ENCODE measurements around the gene CISTR.
"Not testable (repeated sequence)": the region's sequence is repeated elsewhere in the genome, so short reads cannot be mapped to it uniquely, and the experiment has no call there.

CISTR gene

DNA sequence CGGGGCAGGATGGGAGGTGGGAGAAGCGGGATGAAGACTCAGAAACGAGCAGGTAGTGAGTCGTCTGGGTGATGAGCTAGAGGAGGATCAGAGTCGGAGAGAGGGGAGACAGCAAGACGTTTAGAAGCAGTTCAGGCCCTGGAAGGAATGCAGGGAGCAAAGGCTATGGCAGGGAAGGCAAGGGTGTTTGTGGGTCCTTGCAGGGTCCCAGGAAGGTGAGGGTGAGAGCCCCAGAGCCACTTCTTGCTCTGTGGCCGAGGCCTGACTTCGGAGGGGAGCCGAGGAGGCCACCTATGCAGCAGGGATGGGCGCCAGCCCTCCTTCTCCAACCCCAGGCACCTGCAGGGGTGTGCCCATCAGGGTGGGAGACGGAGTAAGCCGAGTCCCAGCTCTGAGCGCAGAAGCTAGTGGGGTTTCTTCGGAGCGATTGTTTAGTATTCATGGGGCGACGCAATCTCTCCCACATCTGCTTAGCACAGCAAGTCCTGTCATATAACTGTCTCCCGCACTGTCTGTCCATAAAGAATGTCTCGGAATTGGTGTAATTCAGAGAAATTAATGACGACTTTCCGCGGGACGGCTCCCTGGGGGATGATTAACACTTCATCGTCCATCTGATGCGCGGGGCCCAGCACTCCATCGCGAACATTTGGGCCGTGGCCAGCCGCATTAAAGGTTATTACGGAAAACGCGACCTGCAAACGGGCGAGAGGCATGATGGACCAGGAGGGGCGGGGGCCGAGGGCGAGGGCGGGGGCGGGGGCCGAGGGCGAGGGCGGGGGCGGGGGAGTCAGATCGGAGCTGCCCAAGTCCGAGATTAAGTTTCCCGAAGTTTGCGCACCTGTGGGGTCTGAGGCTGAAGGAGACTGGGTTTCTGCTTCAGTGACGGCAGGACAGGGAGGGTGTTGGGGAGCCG, 12.3 kb downstream of the CISTR start:
- no peak for DNase-seq

DNA sequence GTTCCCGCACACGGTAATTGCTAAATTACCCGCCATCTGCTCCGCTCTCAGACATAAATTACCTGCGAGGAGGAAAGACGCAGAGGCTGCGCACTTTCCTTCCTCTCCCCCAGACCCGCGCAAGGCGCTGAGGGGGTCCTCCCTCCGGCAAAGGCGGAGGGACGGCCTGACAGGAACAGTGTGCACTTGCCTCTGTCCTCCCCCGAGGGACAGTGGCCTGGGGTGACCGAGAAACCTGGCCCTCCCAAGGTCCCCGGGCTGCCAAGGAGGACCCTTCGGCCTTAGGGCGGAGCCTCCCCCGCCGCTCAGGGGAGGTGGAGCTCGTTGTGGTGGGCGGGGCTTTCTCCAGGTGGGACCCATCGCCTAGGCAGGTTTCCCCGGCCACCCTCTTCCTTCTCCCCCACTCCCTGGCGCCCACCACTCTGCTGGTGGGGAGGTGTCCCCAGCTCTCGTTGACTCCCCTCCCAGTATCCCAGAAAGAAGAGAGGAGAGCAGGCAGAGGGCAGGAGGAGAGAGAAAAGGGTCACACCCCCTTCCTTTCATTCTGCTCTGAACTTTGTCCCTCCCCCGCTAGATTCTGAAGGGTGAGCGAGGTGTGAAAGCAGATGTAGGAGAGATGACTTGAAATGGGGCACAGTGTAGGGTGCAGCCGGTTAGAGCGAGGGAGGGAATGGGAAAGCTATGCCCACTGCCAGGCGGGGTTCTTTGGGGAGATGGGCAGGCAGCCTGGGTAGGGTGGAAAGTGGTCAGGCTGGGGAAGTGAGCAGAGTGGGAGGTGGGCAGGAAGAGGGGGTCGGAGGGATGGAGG, 13.2 kb downstream of the CISTR start:
- DNase-seq, result no peak

DNA sequence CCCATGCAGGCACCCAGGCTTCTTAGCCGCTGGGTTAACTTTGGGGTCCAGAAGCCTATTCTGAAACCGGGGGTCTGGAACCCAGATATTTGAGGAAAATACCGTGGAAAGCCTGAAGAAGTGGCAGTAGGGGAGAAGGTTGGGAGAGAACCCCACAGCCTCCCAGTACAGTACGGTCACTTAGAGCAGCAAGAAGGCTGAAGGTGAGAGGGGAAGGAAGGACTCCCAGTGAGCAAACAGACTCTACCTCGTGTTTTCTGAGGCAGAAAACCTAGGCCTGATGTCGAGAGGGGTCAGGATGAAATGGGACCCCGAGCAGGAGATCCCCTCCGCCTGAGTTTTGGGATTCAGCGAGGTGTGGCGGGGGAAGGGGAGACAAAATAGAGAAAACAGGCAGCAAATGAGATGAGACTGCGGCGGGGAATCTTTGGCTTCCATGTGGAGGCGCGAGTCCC, 13.8 kb downstream of the CISTR start:
- DNase-seq, result no peak

DNA sequence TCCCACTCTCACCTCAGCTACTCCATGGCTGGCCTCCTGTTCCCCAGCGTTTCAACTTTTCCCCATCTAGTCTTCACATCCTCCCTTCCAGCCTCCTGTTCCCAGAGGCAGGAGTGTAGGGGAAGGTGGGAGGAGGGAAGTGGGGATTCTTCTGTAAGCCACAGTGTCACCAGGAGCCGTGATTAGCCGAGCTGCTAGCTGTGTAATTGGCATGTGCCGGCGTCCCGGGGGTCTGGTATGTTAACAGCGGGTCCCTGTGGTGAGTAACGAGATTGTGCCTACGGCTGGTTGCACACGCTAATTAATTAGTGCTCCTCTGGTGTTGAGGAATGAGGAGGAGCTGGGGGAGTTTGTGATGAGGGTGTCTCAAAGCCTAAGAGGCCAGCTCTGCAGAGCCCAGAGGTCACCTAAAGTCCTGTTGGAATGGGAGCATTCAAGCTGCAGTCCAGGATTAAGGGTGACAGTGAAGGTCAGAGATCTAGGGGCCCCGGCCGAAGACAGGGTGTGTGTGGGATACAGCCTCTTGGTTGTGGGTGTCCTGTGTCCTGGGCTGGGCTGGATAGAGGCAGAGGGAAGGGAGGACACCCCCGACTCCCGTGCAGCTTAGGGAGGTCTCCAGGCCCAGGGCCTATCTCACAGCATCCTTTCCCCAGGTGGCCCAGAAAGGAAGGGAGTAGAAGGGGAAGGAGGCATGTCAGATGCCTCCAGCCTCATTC, 14.5 kb downstream of the CISTR start:
- DNase-seq, result no peak

DNA sequence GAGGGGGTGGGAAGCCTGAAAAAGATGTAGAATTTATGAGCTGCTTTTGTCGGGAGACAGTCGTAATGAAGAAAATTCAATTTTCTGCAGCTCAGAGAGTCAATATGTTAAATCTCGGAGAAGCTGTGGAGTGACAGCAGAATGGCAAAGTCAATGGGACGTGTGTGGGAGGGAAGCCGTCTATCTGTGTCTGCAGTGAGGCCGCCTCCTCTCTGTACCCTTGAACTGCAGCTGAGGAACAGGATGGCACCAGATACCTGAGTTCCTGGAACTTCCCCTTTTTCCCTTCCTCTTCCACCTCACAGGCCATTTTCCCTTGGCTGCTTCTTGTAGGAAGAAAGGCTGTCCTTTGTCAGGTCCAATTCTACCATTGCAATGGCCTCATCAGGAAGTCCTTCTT, 15.2 kb downstream of the CISTR start:
- no peak for DNase-seq

DNA sequence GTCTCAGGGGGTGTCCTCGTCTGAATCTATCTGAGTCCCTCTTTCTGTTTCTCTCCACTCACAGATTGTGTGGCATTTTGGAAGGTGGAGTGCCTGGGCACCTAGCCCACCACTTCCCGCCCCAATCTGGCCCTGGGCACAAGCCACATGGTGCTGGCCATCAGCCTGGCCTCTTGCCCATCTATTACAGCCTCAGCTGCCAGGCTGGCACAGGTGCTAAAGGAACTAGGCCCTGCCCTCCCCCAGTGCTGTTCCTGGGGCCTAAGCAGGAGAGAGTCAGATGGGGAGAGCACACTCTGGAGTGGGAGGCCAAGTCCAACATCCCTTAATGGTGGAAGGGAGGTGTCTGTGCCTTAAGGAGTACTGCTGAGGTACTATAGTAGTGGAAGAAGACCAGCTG, 16.2 kb downstream of the CISTR start:
- DNase-seq, result no peak

DNA sequence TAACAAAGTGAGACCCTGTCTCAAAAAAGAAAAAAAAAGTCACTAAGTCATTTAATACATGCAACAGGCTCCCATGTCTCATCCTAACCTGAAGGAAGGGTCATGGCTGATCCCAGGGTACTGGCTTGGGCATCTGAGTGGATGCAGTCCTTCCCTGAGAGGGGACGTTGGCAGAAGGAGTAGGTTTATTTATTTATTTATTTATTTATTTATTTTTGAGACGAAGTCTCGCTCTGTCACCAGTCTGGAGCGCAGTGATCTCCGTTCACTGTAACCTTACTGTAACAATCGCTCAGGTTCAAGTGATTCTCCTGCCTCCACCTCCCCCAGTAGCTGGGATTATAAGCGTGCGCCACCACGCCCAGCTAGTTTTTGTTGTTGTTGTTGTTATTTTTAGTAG, 17.4 kb downstream of the CISTR start:
- no peak for DNase-seq

DNA sequence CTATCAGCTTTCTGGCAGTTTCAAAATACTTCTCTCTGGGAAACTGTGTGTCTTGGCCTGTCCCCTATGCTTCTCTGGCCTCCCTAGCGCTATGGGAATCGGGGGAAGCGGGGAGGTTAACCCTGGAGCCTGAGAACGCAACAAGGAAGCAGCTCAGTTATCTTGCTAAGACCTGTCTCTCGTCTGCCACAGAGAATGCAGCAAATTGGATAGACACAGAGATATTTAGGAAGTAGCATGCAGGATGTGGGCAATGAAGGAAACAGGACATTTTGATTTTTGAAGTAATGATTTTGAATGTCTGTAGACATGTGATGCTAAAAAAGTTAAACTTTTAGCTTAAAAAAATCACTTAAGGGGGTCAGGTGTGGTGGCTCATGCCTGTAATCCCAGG, 18.0 kb downstream of the CISTR start:
- peak; percentile 25 for DNase-seq

DNA sequence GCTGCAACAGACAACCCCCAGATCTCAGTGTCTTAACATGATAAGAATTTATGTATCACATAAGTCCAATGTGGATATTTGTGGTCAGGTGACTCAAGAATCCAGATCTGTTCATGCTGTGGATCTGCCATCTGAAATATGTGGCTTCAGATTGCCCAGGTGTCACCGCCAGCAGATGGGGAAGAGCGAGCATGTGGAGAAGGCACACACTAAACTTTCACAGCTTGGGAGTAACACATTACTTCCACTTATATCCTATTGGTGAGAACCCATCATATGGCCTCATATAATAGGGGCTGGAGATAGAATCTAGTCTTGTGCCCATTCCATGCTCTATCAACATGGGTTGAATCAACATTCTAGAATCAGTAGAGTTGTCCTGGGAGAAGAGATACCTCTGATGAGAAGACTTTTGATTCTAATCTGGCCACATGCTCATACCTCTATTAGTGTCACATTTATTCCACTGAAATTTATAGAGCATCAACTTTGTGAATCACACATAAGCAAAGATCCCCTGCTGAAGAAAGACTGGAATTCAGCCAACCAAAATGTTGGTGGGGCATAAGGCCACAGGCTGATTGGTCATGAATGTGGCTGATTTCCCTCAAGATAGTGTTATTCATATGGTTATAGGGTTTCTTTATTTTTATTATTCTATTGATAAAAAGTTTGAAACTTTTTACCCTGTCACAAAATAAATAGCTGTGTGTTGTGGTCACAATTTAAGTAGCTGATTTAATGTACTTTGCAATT, 18.6 kb downstream of the CISTR start:
- no peak for DNase-seq

DNA sequence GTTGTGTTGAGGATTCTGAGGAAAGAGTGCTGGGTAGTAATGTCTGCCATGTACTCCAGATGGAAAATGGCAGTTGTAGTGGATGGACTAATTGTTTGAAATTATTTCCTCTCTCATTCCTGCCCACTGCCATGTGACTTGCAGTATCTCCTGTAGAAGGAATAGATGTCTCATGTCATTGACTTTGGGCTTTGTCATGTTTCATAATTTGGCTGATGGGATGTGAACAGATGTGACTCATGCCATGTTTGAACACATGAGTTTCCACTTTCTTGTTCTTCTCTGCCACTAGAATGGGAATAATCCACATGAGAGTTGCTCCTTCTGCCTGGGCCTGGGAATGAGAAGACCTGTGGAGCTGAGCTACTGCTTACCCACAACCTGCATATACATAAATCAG, 22.1 kb downstream of the CISTR start:
- DNase-seq, result no peak

DNA sequence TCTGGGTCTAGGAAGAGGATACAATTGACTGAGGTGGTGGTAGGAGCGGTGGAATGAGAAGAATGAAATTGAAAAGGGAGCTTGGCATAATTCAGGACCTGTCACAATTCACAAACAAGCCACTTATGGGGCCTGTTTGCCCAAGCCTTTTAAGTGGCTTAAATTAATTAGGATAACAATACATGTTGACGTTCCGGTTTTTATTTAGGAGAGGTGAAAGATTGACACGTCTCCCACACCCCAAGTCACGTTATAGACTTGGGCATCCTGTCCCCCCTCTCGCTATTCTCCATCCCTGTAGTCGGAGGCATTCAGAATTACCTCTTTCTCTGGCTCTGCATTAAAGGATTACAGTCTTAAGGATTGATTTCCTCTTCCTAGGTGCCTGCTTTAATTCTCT, 23.6 kb downstream of the CISTR start:
- no peak for DNase-seq

DNA sequence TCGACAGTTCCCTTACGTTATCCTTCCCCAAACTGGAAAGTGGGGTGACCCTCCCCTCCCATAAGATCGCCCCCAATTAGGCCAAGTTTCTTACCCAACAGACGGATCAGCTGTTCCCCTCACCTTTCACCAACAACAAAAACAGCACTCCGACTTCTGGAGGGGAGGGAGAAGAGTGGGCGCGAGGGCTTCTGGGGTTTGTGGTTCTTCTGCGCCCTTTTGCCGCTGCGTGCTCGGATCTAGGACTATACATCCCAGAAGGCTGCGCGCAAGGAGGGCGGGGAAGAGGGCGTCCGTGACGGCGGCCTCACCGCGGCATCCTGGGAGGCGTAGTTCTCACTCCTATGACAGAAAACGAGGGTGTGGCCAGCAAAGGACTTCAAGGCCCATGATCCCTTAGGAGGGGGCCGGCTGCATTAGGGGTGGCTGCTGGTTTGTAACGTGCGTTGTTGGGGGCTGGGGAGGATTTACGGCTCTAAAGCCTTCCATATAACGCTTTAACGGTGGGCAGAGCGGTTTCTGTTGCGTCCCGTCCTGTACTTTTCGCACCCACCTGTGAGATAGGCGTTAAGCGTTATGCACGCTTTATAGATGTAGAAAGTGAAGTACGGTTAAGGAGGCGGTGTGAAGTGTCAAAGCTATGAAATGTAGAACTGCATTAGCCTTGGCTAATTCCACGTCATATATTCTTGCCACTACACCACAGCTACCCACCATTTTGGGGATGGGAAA, 24.3 kb downstream of the CISTR start, which contains the start of gene CALCOCO1:
CALCOCO1 (minus strand) TSS at position 143 of the 732 bp plus-strand sequence. CDS start 2,210 bp downstream, outside the sequence.
- DNase-seq, result peak; percentile 98

DNA sequence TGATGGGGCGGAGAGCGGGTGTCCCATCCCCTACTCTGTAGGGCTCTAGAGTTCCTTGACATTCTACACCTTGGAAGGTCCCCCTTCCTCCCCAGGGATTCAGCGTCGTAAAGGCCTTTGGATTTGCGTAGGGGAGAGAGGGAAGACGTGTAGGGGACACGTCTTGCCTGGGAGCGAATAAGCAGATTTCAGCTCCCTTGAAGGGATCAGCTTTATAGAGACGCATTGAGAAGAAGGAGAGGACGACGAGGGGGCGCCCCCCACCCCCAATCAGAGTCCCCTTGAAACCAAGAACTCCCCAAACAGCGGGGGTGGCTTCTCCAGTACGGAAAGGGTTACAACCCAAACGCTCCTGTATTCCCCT, 24.9 kb downstream of the CISTR start:
- DNase-seq, result no peak

DNA sequence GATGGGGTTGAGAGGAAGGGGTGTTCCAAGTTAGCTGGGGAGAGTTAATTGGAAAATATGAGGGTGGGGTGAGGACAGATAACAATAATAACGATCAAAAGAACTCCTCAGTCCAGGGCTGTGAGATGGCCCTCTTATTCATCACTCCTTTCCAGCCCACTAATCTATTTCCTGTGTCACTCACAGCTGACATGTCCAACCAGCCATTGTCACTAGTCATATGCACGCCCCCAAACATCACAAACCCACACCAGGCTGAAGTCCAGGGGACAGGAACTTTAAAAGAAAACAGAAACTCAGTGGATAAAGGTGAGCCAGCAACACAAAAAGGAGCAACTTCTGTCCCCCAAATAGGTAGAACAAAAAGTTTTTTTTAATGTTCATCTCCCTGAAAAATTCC, 25.4 kb downstream of the CISTR start:
- peak; percentile 33 for DNase-seq

DNA sequence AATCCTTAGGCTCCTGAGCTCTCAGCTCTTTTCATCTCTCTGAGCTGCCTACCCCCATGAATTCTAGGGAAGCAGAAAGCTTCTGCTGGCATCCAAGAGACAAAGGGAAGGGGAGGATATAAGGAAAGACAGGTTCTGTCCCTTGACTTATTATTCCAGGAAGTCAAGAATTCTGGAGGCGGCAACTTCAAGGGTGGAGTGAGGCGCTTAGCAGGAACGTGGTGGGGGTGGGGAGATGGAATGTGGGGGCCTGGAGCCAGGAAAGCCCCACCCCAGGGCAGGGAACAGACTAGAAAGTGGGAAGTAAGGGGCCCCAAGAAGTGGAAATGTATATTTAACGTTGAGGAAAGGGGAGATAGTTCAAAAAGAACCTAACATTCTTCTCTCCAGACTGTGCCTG, 26.0 kb downstream of the CISTR start:
- no peak for DNase-seq

DNA sequence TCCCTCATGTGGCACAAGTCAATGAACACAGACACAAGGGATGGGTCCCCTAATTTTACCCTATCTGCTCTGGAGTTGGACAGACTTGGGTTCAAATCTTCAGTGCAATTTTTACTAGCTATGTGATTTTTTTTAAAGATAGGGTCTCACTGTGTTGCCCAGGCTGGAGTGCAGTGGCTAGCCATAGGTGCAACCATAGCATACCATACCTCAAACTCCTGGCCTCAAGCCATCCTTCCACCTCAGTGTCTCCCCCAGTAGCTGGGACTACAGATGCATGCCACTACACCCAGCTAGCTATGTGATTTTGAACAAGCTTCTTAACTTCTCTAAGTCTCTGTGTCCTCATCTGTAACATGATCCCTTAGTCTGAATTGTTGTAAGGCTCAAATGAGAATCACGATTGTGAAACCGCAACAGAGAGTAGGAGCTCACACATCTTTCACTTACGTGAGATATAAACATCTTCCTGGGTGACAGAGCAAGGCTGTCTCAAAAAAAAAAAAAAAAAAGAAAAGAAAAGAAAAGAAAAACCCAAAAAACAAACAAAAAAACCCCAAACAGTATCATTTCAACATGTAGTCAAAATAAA, 29.2 kb downstream of the CISTR start:
- DNase-seq, result peak; percentile 40

DNA sequence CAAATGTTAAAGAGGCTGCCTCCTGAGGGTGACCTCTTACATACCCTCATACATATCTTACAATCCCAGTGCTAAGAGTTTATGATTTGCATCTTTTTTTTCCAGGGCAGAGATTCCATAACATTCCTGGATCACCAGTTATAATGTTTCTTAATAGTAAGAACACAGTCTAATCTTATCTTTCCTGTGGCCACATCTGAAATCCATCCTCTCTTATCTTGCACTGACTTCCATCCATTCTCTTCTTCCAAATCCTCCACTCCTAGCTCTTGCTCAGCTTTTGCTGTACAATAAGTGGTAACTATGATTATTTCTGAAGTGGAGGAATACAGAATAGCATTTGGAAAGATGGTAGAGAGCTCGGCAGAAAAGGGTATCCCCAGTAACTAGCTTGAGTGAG, 30.8 kb downstream of the CISTR start:
- DNase-seq, result no peak

DNA sequence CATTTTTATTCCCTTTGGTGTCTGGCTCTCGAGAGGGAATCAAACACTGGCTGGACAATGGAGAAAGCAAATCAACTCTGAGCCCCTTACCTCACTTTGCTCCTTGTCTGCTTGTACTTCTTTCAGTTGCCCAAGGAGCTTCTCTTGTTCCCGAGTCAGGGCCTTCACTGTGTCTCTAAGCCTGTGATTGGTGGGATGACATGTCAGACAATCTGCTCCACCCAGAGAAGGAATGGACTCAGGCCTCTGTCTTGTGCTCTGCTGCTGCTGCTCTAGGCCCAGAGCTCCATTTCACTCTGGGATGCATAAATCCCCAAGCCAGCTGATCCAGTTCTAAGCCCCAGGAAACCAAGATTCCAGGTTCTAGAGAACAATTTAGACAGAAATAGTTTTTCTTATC, 32.1 kb downstream of the CISTR start:
- DNase-seq, result no peak

DNA sequence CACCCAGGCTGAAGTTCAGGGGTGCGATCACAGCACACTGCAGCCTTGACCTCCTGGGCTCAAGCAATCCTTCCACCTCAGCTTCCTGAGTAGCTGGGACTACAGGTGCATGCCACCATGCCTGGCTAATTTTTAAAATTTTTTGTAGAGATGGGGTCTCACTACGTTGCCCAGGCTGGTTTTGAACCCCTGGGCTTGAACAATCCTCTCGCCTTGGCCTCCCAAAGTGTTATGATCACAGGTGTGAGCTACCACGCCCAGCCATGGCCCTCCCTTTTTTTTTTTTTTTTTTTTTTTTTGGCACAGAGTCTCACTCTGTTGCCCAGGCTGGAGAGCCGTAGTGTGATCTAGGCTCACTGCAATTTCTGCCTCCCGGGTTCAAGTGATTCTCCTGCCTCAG, 33.2 kb downstream of the CISTR start:
- not testable (repeated sequence) for DNase-seq

DNA sequence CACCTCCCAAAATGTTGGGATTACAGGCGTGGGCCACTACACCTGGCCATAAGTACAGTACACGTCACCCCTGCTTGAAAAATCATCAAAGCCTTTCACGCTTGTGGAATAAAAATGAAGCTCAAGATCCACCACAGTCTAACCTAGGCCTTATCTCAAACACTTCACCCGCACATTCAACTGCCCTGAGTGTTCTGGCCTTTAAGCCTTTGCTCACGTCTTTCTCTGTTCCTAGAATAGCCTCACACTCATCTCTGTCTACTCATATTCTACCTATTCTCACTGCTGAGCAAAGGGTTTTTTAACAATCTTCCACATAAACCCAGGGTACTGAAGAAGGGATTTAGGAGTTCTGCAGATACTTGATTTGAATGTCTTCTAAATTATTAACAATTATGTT, 34.5 kb downstream of the CISTR start:
- DNase-seq, result no peak

DNA sequence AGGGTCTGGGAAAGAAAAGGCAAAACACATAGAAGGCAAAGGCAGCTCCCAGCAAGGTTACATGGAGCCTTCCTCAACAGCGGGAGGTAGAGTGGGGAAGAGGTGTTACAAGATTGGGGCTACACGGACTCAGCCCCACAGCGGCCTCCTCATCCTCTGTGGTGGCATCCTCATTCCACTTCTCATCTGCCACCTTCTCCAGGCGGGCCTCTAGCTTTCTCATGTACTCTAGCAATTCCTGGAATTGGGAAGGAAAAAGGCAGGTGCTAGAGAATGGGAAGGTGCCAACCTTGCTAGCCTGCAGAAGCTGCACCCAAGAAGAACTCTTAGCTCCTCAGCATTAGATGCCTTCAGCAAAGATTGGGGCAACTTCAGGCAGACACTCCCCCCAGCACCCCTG, 37.8 kb downstream of the CISTR start:
- no peak for DNase-seq
